ENCODE results near the gene DYNC2H1.
A peak's percentile ranks its signal among the peaks of the same experiment; 100 is the strongest.

The DYNC2H1 gene, protein sequence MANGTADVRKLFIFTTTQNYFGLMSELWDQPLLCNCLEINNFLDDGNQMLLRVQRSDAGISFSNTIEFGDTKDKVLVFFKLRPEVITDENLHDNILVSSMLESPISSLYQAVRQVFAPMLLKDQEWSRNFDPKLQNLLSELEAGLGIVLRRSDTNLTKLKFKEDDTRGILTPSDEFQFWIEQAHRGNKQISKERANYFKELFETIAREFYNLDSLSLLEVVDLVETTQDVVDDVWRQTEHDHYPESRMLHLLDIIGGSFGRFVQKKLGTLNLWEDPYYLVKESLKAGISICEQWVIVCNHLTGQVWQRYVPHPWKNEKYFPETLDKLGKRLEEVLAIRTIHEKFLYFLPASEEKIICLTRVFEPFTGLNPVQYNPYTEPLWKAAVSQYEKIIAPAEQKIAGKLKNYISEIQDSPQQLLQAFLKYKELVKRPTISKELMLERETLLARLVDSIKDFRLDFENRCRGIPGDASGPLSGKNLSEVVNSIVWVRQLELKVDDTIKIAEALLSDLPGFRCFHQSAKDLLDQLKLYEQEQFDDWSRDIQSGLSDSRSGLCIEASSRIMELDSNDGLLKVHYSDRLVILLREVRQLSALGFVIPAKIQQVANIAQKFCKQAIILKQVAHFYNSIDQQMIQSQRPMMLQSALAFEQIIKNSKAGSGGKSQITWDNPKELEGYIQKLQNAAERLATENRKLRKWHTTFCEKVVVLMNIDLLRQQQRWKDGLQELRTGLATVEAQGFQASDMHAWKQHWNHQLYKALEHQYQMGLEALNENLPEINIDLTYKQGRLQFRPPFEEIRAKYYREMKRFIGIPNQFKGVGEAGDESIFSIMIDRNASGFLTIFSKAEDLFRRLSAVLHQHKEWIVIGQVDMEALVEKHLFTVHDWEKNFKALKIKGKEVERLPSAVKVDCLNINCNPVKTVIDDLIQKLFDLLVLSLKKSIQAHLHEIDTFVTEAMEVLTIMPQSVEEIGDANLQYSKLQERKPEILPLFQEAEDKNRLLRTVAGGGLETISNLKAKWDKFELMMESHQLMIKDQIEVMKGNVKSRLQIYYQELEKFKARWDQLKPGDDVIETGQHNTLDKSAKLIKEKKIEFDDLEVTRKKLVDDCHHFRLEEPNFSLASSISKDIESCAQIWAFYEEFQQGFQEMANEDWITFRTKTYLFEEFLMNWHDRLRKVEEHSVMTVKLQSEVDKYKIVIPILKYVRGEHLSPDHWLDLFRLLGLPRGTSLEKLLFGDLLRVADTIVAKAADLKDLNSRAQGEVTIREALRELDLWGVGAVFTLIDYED (N-terminal part only)

DNA sequence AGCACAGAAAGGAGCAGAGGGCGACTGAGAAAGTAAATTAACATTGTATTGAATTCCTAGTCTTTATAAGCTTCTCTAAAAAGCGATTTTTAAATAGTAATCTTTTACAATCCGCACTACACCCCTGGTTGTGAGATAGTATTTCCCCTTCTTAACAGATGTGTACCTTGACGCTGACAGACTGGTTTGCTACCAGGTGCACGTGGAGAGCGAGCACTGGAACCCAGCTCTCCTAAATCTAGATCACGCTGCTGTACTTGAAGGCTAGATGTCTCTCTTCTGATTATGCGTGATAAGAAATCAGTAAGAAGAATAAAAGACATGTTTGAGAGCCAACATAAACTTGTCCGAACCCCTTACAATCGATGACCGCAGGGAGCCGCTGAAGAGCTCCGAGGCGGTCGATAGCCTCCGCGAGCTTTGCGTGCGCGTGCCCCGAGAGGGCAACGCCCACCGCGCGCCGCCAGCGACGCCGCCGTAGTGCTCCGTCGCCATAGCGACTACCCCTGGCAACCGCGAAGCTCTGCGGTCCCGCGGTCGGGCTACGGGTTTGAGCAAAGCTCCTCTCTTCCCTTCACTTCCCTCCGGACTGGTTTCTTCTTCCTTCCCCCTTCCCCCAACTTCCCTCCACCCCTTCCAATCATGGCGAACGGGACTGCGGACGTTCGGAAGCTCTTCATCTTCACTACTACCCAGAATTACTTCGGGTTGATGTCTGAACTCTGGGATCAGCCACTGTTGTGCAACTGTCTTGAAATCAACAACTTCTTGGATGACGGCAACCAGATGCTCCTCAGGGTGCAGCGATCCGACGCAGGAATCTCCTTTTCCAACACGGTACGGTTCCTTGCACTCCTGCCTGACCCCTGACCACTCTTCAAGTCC lies at the start of gene DYNC2H1:
Gene DYNC2H1, plus strand, starts transcription at position 494 of the 885 bp plus-strand sequence. Its CDS starts 149 bp downstream, at position 643.
- DNase-seq: peak; percentile 93

- no peak for DNase-seq
These were observed 47.6 kb upstream of the DYNC2H1 start for GRCh38 chr11:103061656-103062055.

- DNase-seq: peak; percentile 30
These were observed 42.1 kb upstream of the DYNC2H1 start for GRCh38 chr11:103067118-103067517.

DNA sequence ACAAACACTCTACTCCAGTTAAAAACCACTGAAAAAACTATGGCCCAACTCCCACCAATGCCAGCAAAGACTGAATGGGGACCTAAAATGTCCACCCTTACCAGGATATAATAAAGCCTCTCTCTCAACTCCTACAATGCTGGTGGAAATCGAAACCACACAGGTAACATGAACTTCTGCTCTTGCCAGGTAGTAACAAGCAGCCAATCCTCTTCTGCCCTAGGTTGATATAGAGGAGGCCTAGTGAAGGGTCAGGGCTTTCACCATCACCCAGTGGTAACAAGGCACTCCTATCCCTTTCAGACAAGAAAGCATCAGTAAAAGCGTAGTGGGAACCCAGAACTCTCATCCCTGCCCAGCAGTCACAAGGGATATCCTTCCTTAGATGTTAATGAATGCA lies 39.9 kb upstream of the DYNC2H1 start:
- no peak for DNase-seq

DNA sequence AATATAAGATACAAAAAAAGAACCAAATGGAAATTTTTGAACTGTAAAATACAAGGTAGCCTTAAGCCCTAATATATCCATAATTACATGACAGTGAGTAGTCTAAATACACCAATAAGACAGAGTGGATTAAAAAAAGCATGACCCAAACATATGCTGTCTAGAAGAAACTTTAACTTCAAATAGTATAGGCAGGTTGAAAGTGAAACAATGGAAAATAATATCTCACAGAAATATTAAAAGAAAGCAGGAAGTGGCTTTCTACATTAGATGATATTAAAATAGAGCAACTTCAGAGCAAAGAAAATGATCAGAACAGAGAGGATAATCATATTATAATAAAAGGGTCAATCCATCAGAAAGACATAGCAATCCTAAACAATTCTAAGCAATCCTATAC lies 39.1 kb upstream of the DYNC2H1 start:
- DNase-seq: peak; percentile 27

- DNase-seq: no peak
These were observed 38.2 kb upstream of the DYNC2H1 start for GRCh38 chr11:103071008-103071407.

DNA sequence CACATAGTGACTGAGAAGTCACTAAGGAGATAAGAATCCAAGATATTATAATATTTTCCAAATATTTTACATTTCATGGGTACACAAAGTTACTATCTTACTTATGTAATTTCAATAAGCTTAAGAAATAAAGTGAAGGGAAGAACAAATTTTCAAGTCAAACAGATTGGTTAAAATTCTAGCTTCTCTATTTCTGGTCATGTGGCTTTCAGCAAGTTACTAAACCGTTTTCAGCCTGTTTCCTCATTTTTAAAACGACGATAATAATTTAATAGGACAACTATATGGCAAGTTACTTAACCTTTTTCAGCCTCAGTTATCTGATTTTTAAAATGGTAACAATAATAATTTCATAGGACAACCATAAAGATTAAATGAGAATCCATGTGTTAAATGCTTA lies 32.9 kb upstream of the DYNC2H1 start:
- peak; percentile 17 for DNase-seq

DNA sequence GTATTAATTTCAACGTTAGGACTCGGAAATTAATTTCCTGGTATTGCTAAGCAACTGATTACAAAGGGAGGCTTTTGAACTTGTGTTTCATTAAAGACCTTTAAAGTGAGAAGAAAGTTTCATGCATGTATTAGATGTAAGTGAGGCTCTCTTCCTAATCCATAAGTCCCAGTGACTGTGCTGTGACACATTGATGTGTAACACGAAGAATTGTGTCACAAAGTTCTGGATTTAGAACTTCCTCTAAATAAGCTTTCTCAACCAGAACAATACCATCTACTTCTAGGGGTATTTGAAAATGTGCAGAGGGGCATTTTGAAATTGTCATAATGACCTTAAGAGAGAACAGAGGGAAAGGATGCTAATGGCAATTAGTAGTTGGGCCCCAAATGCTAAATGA lies 31.7 kb upstream of the DYNC2H1 start:
- peak; percentile 61 for DNase-seq

DNA sequence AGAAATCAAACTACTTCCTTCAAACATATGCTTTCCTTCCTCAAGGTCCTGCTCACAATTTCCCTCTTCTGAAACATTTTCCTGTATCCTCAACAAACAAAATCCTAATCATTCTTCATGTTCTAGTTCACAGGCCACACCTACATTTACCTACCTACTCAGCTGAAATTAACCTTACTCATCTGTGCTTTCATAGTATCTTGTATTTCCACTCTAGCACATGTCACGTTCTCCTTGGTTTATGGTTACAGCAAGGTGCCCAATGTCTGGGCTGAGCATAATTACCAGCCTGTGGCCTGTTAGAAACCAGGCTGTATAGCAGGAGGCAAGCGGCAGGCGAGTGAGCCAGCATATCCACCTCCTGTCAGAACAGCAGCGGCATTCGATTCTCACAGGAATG lies 30.5 kb upstream of the DYNC2H1 start:
- DNase-seq: no peak

- DNase-seq: peak; percentile 15
These were observed 29.4 kb upstream of the DYNC2H1 start for GRCh38 chr11:103079833-103080232.

- no peak for DNase-seq
These were observed 23.4 kb upstream of the DYNC2H1 start for GRCh38 chr11:103085758-103086365.

GRCh38 chr11:103086461-103086860 lies 22.8 kb upstream of the DYNC2H1 start:
- DNase-seq: no peak

GRCh38 chr11:103091064-103091800 lies 18.0 kb upstream of the DYNC2H1 start:
- DNase-seq: peak; percentile 58

- peak; percentile 97 for DNase-seq
These were observed 17.3 kb upstream of the DYNC2H1 start, which contains the start of gene DCUN1D5 for GRCh38 chr11:103091801-103092524. Gene DCUN1D5 (minus strand): TSS chr11:103092160. CDS start chr11:103091872, 288 bp downstream.

DNA sequence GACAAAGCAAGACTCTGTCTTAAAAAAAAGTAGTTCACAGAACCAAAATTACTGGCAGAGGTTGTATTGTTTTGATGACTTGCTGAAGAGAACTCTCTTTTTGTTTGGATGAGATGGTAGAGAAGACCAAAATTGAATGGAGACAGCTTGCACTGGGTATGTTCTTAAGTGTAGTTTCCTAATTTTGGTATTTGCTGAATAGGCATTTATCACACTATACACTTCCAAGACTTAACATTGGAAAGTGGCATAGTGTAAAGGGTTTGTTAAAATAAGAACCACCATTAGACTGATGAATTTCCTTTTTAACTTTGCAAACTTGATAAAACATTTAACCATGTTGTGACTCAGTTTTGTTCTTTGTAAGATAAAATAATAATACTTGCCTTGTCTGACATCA lies 11.9 kb upstream of the DYNC2H1 start:
- DNase-seq: no peak

- DNase-seq: no peak
These were observed 677 bp downstream of the DYNC2H1 start for GRCh38 chr11:103109818-103110388.

DNA sequence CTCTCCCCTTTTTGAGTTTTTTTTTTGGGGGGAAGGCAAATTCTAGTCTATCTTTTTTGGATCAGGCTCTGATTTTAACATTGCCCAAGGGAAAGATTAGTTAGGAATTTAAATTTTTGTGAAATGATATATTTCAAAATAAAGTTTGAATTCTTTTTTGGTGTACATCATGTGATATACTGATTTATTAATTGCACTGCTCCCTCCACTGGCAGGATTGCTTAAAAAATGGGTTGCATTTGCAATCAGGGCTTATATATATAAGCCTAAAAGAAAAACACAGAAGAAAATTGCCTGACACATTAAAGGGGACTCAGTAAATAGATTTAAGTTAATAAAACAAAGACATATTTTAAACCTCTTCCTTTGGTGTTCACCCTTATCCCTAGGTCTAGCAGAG lies 1.2 kb downstream of the DYNC2H1 start:
- no peak for DNase-seq

DNA sequence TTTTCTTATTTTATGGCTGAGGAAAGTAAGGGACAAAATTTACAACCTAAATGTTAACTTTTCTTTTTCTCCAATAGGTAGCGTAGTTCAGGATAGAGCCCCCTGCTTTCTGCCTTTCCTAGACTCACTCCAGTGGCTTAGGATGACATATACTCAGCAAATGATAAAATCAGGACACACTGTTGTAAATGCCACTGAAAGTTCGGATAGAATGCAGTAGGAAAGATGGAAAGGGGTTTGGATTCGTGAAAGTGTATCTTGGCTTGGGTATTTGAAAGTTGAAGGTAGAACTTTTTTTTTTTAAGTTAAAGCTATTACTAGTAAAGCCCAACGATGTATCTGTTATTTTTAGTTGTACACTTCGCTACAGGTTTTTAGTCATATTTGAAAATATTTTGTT lies 2.2 kb downstream of the DYNC2H1 start:
- no peak for DNase-seq

DNA sequence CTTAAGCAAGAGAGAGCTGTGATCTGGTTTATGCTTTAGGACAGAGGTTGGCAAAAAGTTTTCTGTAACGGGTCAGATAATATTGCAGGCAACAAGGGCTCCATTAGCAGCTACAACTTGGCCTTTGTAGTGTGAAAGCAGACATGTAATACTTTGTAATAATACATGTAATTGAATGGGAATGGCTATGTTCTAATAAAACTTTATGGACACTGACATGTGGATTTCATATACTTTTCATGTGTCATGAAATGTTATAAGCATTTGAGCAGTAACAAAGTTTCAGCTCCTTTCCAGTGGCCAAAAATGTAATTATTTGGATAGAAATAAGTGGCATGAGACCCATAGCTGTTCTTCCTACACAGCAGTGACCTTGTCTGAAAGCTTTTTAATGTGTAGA lies 3.1 kb downstream of the DYNC2H1 start:
- DNase-seq: no peak

GRCh38 chr11:103114836-103115235 lies 5.6 kb downstream of the DYNC2H1 start:
- no peak for DNase-seq

Measured in suppressor macrophage treated with lipopolysaccharide for 4 hours (primary cell).